ENCODE data around the gene DPH2.

Gene DPH2

DNA sequence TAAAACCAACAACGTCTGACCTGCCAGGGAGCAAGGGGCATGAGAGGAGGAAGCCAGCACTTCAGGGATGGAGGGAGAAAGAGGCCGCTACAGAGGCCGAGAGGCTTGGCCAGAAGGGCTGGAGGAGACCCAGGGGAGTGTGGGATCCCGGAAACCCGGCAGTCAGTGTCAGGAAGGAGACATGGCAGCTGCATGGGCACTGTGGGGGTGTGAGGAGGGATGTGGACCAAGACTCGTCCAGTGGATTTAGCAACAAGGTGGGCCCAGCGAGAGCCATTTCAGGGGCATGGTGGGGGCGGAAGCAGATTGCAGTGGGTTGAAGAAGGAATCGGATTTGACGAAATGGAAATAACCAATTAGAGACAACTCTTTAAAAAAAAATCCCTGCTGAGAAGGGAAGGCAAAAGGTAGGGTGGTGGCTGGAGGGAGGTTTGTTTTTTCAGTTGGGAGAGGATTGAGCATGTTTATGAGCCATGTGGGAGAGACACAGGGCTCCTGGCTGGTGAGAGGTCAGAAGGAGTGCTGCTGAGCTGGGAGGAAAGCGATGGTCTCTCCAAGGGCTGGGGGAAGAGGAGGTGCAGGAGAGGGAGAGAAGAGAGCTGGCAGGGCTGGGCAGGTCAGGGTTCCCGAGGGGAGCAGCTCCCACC, 13.6 kb downstream of the DPH2 start:
- DNase-seq (ENCODE audit: low spot score): no peak

DNA sequence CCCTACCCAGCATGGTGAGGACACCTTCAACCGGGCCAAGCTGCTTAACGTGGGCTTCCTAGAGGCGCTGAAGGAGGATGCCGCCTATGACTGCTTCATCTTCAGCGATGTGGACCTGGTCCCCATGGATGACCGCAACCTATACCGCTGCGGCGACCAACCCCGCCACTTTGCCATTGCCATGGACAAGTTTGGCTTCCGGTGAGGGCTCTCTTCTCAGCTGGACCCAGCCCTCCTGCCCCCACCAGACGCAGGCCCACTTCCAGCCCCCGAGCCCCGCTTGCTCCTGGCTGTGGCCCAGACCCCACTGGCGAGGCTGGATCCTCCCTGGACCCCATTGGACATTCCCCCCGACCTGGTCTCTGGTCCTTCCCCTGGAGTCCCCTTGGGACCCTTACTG, 15.0 kb downstream of the DPH2 start:
- no peak for DNase-seq (ENCODE audit: low spot score)

DNA sequence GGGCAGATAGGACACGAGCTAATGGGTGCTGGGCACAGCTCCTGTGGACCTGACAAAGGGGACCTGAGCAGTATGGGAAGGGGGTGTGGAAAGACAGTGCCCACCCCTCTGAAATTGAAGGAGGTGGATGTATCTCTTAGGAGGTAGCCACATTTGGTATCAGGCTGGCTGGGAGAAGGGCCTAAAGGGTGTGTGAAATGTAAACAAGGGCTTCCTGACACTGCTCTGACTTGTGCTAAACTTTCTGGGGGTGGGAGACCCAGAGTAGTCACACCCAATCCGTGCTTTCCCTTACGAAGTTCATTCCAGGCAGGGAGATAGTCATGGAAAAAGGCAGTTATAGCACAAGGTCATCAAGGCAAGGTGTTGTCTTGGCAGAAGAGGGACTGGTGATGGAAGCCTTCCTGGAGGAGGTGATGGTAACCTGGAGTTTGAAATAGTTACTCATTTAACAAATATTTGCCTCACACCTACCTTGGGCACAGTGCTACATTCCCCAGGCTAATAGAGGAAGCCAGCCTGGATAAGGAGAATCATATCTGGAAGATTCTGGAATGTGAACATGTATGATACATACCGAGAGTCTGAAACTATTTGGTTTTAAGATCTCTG, 16.3 kb downstream of the DPH2 start:
- DNase-seq (ENCODE audit: low spot score): no peak

DNA sequence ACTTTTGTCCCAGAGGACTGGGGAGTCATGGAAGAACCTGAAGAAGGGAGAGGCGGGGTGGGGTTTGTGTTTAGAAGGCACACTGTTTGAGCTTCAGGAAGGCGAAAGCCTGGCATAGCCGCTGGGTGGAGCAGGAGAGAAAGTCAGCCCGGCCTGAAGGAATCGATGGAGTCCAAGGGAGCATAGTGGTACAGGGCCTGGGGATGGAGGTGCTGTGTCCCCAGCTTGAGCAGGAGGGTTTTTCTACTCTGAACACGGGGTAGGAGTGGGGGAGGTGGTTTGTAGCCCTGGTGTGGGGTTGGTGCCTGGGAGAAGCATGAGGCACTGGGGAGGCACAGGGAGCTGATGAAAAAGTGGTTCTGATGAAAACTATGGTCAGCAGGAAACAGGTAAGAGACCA, 16.9 kb downstream of the DPH2 start:
- DNase-seq (ENCODE audit: low spot score): peak; percentile 33

DNA sequence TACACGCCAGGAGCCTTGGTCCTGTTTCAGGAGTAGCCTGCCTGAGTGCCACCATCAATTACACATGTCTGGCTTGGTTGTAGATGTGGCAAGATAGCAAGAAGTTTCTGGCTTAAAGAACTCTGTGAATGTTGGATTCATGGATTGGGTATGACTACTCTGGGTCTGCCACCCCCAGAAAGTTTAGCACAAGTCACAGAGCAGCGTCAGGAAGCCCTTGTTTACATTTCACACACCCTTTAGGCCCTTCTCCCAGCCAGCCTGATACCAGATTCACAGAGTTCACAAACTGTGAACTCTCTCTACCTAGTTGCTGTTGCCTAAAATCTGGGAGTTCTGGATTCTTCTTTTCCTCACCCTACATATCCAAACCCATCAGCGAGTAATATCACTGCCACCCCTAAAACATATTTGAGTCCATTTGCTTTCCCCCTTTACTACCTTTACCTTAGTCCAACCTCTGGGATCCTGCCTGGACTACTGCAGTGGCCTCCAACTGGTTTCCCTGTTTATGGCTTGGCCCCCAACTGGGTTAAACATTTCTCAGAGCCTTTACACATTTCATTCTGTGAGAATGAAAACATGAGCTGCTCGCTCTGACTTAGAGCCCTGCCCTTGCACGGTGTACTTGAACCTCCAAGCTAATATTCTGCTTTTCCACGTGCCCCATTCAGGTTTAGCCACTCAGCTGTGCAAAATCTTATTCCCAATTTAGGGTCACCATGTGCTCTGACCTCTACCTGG, 17.5 kb downstream of the DPH2 start:
- no peak for DNase-seq (ENCODE audit: low spot score)

DNA sequence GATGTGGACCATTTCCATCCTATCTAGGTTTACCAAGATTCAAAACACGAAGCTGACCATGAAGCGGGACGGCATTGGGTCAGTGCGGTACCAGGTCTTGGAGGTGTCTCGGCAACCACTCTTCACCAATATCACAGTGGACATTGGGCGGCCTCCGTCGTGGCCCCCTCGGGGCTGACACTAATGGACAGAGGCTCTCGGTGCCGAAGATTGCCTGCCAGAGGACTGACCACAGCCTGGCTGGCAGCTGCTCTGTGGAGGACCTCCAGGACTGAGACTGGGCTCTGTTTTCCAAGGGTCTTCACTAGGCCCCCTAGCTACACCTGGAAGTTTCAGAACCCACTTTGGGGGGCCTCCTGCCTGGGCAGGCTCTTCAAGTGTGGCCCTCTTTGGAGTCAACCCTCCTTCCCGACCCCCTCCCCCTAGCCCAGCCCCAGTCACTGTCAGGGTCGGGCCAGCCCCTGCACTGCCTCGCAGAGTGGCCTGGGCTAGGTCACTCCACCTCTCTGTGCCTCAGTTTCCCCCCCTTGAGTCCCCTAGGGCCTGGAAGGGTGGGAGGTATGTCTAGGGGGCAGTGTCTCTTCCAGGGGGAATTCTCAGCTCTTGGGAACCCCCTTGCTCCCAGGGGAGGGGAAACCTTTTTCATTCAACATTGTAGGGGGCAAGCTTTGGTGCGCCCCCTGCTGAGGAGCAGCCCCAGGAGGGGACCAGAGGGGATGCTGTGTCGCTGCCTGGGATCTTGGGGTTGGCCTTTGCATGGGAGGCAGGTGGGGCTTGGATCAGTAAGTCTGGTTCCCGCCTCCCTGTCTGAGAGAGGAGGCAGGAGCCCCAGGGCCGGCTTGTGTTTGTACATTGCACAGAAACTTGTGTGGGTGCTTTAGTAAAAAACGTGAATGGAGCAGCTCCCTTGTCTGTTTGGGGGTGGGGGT, 20.7 kb downstream of the DPH2 start:
- DNase-seq (ENCODE audit: low spot score): no peak

DNA sequence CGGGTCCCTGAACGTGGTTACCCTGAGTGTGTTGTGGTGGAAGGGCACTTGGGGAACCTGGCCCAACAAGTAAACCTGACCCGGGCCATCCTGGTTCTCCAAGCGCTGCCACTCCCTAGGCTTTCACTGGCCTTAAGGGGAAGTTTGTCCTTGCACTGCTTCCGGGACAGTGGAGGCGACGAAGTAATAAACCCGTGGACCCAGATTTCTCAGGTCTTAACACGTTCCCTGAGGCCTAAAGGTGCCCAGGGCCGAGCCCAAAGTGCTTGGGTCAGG, 21.3 kb downstream of the DPH2 start:
- DNase-seq (ENCODE audit: low spot score): no peak

DNA sequence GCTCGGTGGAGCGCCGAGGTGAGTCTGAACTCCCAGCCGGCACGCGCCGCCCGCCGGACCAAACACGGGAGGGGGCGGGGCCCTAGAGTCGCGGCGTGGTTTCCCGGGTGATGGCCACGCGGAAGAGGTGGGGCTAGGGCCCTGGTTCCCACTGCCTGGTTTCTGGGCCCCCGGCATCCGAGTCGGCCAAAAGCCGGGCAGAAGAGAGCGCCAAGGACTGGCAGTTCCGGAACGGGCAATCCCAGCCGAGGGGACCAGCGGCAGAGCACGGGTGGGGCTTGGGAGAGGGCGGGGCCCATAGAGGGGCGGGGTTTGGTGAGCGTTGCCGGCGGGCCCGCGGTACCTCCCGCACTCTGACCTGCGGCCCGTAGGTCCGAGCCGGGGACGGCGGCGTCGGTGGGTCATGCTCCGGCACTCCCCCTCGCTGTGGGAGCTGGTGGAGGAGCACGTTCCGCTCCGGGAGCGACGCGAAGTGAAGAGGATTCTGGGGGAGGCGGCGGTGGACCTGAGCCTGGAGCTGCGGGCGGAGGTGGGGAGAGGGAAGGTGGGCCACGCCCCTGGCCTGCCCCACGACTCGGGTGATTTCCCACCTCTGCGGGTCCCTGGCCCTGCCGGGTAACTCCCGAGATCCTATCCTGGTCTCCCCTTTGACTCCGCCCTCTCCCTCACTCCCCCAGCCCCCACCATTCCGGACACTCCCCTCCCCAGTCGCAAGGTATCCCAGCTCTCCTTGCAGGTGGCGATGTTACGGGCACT, 21.8 kb downstream of the DPH2 start, which contains the start of gene CCDC24:
CCDC24 (plus strand) TSS at position 124 of the 756 bp plus-strand sequence; CDS start at position 404, 280 bp downstream.
- peak; percentile 95 for DNase-seq (ENCODE audit: low spot score)

DNA sequence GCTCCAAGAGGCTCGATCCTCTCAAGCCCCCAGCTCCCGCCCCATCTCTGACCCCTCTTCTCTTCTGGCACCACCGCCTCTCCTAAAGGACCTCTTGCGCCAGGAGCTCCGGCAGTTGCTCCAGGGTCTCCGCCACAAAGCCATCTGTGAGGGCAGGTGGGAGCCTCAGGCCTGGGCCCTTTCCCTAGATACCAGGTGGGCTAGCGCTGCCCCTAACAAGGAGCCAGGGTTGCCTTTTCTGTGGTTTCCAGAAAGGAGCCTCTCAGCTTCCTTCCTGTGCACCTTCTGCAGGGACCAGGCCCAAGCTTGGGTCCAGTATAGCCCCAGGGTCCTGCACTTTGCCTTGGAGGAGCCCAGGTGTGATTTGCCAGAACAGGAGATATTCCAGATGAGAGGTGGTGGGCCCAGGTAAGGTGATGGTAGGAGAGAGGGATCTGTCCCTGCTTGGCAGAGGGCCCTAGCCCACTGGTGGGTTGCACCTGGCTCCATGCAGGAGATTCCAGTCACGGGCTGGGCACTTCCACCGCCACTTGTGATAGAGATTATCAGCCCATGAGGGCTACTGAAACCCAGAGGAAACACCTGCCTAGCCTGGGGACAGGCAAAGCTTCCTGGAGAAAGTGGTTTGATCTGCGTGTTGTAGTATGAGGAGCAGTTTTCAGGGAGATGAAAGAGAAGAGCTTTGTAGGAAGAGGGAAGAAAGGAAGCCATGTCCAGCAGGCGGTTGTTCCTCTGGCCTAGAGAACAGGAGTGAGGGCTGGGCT, 22.6 kb downstream of the DPH2 start:
- no peak for DNase-seq (ENCODE audit: low spot score)

DNA sequence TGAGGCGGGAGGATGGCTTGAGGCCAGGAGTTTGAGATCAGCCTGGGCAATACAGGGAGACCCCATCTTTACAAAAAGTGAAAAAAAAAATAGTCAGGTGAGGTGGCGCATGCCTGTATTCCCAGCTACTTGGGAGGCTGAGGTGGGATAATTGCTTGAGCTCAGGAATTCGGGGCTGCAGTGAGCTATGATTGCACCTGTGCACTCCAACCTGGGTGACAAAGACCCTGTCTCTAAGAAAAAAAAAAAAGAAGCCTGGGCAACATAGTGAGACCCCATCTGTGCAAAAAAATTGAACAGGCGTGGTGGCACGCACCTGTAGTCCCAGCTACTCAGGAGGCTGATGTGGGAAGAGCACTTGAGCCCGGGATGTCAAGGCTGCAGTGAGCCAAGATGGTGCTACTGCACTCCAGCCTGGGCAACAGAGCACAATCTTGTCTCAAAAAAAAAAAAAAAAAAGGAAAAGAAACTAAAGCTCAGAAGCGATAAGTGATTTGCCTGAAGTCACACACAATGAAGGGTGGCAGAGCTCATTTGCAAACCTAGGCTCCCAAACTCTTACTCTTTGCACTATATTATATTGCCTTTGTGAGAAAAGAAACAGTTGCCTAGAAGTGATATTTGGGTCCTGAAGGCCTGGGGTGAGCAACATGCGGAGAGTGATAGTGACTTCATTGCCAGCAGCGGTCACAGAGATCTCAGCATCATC, 23.6 kb downstream of the DPH2 start:
- DNase-seq (ENCODE audit: low spot score): no peak

DNA sequence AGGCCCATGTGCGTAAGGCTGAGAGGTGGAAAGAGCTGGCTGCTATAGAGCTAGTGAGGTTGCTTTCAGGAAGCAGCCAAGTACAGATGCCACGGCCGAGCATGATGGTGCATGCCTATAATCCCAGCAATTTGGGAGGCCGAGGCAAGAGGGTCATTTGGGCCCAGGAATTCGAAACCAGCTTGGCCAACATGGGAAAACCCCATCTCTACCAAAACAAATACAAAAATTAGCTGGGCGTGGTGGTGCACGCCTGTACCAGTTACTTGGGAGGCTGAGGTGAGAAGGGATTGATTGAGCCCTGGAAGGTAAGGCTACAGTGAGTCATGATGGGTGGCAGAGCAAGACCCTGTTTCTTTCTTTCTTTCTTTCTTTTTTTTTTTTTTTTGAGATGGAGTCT, 24.3 kb downstream of the DPH2 start:
- DNase-seq (ENCODE audit: low spot score): no peak

DNA sequence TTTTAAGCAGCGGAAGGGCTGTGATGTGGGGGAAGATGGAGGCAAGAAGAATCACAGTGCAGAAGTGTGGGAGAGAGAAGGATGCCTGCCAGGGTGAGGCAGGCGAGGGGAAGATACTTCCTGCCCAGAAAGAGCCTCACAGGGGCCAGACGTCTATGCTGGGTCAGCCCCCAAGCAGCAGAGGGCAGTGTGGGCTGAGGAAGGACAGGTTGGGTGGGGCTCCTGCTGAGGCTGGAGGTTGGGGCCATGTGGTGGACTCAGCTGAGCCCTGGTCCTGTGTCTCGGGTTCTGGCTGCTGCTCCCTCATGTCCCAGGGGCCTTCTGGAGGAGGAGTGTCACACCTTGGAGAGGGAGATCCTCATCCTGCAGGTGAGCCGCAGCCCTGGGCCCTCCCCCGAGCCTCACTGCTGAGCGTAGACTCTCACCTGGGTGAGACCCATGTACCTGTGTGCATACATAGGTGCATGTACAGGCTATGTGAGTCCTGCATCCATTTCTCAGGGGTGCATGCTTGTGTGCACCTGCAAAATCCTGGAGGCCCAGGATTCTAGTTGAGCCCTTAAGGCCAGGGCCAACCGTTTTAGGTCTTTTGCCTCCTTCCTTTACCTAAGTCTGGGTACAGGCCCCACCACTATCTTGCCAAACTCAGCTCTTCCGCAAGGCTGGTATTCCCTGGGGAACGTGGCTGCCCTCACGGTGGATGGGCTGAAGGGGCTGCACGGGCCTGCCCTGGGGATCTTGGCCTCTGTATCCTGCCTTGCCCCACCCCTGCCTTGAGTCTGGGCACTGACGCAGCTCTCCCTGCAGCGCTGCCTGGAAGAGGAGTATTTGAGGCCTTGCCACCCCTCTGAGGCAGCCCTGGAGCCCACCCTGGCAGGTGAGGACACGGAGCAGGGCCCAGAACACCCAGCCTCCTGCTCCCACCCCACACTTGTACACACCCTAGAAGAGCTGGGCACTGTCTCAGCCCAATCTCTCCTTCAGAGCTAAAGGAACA, 25.3 kb downstream of the DPH2 start:
- DNase-seq (ENCODE audit: low spot score): peak; percentile 55

DNA sequence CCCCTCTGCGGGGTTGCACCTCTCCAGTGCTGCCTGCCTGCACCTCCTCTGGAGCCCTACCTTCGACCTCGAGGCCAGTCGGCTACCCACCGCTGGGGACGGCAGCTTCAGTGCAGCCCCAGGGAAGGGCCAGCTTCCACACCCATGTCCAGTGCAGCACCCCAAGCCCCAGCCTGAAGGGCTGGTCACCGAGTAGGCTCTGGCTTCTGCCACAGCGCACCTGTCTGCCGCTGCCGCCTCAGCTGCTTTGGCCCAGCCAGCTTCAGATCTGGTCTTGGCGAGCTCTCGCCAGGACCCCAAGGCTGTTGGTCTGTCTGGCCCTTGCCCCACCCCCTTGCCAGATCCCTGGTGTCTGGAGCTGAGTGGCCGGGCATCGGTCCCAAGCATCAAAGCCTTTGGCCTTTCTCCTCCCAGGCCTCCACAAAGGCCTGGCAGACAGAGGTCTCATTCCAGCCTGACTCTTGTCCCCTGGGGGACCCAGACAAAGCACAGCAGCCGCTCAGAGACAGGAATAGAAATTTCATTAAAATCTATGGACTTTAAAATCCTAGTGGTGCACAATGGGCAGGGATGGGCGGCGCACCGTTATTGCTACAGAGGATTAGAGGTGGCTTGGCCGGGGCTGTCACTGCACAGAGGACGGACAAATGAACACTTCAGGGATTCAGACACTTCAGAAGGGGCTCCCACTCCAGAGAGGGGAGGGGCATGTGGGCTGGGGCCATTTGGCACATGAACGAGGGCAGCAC, 26.3 kb downstream of the DPH2 start:
- DNase-seq (ENCODE audit: low spot score): no peak

DNA sequence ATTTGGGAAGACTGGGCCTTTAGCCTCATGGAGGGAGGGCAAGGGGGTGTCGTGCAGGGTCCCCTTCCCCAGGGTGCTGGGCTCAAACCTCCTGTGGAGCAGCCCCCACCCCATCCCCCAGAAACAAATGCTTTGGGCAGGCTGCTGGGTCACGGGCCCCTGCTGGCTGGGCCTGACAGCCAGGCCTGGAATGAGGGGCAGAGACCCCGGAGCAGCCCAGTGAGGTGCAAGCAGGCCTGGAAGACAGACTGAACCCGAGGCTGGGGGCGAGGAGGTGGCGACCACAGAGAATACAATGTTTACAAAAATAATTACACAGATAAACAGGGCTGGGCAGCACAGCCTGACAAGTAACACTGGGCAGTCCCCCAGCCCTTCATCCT, 26.9 kb downstream of the DPH2 start:
- DNase-seq (ENCODE audit: low spot score): no peak

DNA sequence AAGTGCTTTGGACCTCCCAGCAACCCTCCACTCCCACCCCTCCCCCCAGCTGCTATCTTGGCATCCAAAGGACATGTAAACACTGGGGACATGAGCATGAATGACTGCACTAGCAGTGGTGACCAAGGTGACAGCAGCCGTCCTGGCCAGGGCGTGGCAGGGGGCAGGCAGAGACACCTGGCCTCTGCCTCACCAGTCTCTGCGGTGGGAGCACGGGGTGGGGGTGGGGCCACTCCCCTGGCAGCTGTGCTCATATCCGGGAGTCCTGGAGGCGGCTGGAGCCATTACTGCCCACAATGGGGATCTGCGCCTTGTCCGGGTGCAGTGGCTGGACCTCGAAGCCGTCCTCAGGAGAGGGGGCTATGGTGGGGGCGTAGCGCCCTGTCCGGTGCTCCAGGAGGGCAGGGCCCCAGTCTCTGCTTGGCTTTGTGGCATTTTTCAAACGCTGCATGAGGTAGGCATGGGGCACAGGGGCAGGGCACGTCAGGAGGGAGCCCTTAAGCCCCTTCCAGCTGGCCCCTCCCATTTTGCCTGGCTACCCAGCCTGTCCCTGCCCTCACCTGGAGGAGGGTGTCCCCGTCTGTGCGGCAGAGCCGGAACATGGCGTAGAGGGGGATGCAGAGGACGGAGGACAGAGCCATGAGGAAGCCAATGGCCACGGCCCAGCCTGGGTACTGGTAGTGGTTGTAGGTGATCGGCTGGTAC, 27.6 kb downstream of the DPH2 start:
- no peak for DNase-seq (ENCODE audit: low spot score)

DNA sequence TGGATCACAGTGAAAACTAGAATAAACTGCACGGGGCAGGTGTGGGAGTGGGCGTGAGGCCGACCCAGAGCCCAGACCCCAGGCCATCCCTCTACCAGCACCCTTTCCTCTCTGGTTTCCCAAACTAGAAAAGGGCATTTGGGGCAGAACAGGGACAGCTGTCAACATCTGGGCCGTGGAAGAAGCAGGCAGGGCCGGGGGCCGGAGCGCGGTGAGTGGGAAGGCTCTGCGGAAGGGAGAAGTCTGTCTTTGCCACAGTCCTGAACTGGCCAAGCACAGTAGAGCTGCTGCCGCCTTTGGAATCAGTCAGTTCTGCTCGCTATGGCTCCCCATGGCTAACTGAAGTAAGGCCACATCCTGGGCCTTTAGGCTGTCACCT, 28.2 kb downstream of the DPH2 start:
- no peak for DNase-seq (ENCODE audit: low spot score)

DNA sequence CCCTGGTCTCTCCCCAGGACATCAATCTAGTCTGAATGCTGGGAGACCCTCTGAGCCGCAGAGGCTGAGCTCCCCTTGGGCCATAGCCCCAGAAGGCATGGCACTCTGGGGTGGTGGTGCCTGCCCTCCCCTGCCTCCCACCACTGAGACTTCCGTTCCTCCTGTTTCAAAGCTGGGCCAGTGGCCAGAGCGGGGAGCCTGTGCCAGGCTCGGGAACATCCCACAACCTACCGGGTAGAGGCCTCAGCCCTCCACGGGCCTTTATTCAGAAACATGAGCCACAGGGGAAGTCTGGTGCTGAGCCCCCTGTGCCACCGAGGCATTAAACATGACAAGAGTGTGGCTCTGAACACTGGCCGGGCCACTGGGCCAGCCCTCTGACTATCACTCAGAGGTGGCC, 29.6 kb downstream of the DPH2 start:
- no peak for DNase-seq (ENCODE audit: low spot score)
